Uterus (tissue), 4 donors: ENCODE data around the gene PTPRG. TPM values are rescaled to one million over a fixed set of nuclear protein-coding genes. Genes with fewer than 3 reads are reported as not detected.
"Not testable (repeated sequence)": the region's sequence is repeated elsewhere in the genome, so short reads cannot be mapped to it uniquely, and the experiment has no call there.

ENCODE experiments used
- DNase-seq, 2 donors: peaks; one replicate each; pipeline ENCODE4 v3.0.0-alpha.2; 2019 to 2020
- H3K27ac ChIP-seq, 2 donors: fragments of 200-600 bp; sonication (generic); 1 replicate in 1 of 2; 2 replicates in 1 of 2; pipeline ENCODE4 v1.5.1; 2016 to 2018
- H3K27me3 ChIP-seq, 2 donors: fragments of 200-600 bp; sonication (generic); one replicate each; pipeline ENCODE4 v1.5.1; 2018 to 2019; ENCODE audit warnings: control low read depth in 1 of 2
- H3K36me3 ChIP-seq, 2 donors: fragments of 200-600 bp; sonication (generic); one replicate each; pipeline ENCODE4 v1.5.1; 2019; ENCODE audit warnings: control low read depth in 1 of 2
- H3K4me1 ChIP-seq, 2 donors: fragments of 200-600 bp; sonication (generic); one replicate each; pipeline ENCODE4 v1.5.1; 2018 to 2019; ENCODE audit warnings: control low read depth in 1 of 2
- H3K4me3 ChIP-seq, 2 donors: fragments of 200-600 bp; sonication (generic); 1 replicate in 1 of 2; 2 replicates in 1 of 2; pipeline ENCODE4 v1.5.1; 2018 to 2019; ENCODE audit warnings: mild to moderate bottlenecking in 1 of 2
- H3K9me3 ChIP-seq, 2 donors: fragments of 200-600 bp; sonication (generic); one replicate each; pipeline ENCODE4 v1.5.1; 2019; ENCODE audit warnings: control low read depth in 1 of 2
- POLR2A ChIP-seq, 2 donors: fragments of 450-650 bp; IDR thresholded peaks; one replicate each; pipeline ENCODE4 v1.6.1; 2016; ENCODE audit warnings: antibody characterized with exemption in 2 of 2, mild to moderate bottlenecking in 1 of 2, moderate library complexity in 1 of 2
- intact Hi-C: fragments of 100-400 bp; cut with DNase I; formaldehyde crosslinking; loops from one replicate; pipeline ENCODE4 v1.15.1; 2023; ENCODE audit warnings: low total_unique reads
- total RNA-seq, 4 donors: library from RNA; depleted of rRNA in 3 of 4; stranded (reverse); fragments of >200 nt in 3 of 4; gene quantifications; one replicate each; pipeline versions ENCODE4 v1.1.0 to v1.2.4, GENCODE V29; 2014 to 2023
- TF ChIP-seq, protein P1 (sequence below), 4 experiments: fragments of 200-600 bp in 2 of 4; fragments of 450-650 bp in 2 of 4; sonication (generic) in 2 of 4; IDR thresholded peaks; one replicate each; pipeline ENCODE4 v1.5.1; 2016 to 2019; ENCODE audit warnings: antibody characterized with exemption in 4 of 4, mild to moderate bottlenecking in 2 of 4, moderate library complexity in 1 of 4
- donor health status: DM: yes; HTN: yes; CAD: no.

The PTPRG gene
- total RNA-seq, 4 donors from 2014 or later, result 43.5 to 136 (median 62.6) TPM

DNA sequence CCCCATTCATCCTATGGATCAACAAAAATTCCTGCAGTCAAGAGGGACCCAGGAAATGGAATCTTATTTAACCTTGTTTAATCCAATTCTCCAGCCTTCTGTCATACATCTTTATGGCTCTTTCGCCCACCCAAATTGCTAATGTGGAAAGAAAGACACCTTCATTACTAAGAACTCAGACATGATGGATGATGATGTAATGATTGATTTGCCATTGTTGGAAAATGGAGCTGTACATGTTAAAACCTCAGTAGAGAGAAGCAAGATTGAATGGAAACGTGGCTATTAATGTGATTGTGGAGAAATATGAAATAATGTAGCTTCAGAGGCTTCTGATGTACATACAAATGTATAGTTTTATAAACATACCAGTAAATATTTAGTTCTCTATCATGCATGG is 15.7 kb upstream of the PTPRG start:
- no peak overlapping the region for H3K4me3 ChIP-seq
- TF ChIP-seq, protein P1, sequence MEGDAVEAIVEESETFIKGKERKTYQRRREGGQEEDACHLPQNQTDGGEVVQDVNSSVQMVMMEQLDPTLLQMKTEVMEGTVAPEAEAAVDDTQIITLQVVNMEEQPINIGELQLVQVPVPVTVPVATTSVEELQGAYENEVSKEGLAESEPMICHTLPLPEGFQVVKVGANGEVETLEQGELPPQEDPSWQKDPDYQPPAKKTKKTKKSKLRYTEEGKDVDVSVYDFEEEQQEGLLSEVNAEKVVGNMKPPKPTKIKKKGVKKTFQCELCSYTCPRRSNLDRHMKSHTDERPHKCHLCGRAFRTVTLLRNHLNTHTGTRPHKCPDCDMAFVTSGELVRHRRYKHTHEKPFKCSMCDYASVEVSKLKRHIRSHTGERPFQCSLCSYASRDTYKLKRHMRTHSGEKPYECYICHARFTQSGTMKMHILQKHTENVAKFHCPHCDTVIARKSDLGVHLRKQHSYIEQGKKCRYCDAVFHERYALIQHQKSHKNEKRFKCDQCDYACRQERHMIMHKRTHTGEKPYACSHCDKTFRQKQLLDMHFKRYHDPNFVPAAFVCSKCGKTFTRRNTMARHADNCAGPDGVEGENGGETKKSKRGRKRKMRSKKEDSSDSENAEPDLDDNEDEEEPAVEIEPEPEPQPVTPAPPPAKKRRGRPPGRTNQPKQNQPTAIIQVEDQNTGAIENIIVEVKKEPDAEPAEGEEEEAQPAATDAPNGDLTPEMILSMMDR (IDR thresholded peaks at IDR 0.05), result no peak
- no peak for TF ChIP-seq POLR2A (IDR thresholded peaks at IDR 0.05)
- H3K27ac ChIP-seq, result no peak overlapping the region
- no peaks in the 10 kb centered on the region for H3K36me3 ChIP-seq
- no peak for DNase-seq
- no peaks in the 10 kb centered on the region for H3K4me1 ChIP-seq
- no peaks in the 10 kb centered on the region for H3K9me3 ChIP-seq
- no peaks in the 10 kb centered on the region for H3K27me3 ChIP-seq
- intact Hi-C loops, result no loop called here

DNA sequence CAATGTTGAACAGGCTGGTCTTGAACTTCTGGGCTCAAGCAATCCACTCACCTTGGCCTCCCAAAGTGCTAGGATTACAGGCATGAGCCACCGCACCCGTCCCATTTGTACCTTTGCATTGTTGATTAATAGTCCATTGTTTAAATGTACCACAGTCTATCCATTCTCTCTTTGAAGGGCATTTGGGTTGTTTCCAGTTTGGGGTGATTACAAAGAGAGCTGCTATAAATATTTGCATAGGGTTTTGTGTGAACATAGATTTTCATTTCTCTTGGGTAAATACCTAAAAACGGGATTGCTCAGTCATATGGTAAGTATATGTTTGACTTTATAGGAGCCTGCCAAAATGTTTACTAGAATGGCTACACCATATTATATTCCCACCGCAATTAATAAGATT is 13.7 kb upstream of the PTPRG start:
- intact Hi-C loops, result no loop called here
- Histone ChIP-seq H3K36me3 (no peaks in the 10 kb centered on the region), H3K4me3 (no peak overlapping the region), H3K4me1 (no peaks in the 10 kb centered on the region), H3K9me3 (no peaks in the 10 kb centered on the region), H3K27me3 (no peaks in the 10 kb centered on the region), H3K27ac (no peak overlapping the region)
- TF ChIP-seq, protein P1 (IDR thresholded peaks at IDR 0.05), result no peak
- TF ChIP-seq POLR2A (IDR thresholded peaks at IDR 0.05), result no peak
- DNase-seq, result no peak

DNA sequence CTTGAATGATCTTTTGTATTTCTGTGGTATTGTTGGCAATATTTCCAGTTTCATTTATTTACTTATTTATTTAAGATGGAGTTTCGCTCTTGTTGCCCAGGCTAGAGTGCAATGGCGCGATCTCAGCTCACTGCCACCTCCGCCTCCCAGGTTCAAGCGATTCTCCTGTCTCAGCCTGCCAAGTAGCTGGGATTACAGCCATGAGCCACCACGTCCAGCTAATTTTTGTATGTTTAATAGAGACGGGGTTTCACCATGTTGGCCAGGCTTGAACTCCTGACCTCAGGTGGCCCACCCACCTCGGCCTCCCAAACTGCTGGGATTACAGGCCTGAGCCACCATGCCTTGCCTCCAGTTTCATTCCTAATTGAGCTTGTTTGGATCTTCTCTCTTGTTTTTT is 8.7 kb upstream of the PTPRG start:
- H3K36me3 ChIP-seq, DNase-seq, H3K27me3 ChIP-seq, H3K4me3 ChIP-seq, H3K4me1 ChIP-seq, H3K27ac ChIP-seq, H3K9me3 ChIP-seq, intact Hi-C loops: not testable (repeated sequence)

DNA sequence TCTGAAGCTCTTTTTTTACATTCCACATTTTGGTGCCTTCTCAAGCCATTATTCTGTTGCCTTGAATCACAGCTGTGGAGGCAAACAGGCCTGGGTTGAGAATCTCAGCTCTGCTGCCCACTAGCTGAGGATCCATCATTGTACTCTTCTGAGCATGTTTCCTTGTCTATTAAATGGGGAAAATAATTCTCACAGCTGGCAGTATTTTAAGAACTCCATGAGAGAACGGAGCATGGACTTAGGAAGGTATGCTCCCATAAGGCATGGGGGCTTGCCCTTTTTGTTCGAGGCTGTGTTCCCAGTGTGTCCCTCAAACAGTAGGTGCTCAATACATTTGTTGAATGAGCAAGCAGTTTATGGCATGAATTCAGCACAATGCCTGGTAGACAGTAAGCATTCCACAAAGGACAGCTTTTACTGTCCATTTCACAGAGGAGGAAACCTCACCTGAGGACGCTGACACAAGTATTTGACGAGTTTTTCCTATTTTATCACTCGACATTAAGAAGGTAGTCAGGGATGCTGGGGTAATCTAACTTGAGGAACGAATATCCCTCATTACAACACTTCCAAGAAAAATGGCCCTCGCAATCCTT is 2.1 kb upstream of the PTPRG start:
- Histone ChIP-seq H3K36me3 (no peaks in the 10 kb centered on the region), H3K4me1 (no peaks in the 10 kb centered on the region), H3K27me3 (no peaks in the 10 kb centered on the region), H3K27ac (peak overlapping the region; percentile 95 to 98), H3K9me3 (peaks cover 0 to 4% of the 10 kb centered on the region in 2 donors), H3K4me3 (no peak overlapping the region)
- intact Hi-C loops, result no loop called here
- DNase-seq, result no peak
- TF ChIP-seq POLR2A (IDR thresholded peaks at IDR 0.05), result no peak
- TF ChIP-seq, protein P1 (IDR thresholded peaks at IDR 0.05), result peak in 1 of 4 experiments; percentile 9

DNA sequence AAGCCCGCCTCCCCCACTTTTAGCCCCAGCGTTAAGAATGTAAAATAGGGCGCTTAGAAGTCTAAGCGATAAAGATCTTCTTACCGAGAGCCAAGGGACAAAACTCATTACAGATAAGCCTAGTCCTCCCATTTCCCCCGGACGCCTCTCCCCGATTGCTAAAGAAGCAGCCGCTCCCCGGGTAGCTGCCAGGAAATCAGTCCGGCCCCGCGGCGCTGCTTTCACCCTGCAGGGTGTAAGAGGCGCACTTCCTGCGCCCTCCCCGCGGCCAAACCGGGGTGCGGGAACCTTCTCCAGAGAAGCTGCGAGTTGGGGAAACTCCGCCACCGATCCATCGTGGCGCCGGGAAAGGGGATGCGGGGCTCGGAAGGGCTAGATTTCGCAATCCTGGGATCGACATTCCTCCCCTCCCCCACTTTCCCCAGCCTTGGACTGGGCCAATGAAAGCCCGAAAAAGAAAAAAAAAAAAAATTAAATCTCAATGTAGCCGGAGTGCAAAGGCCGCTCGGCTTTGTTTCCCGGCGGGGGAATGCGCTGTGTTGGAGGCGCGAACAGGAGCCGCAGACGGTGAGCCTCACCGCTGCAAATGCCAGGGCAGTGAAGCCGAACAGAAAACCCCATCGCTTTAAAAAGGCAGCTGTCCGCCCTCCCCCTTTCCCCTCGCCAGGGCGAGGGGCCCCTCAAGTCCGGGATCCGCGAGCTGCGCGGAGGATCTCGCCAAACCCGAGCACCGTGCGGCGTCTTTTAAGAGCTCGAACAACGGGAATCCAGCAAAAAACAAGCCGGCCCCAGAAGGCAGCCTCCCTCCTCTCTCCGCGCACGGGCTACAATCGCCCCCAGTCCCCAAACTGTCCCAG is 626 bp upstream of the PTPRG start:
- Histone ChIP-seq H3K4me3 (peak overlapping the region; percentile 77 to 86), H3K27ac (peak overlapping the region; percentile 95 to 98), H3K36me3 (no peaks in the 10 kb centered on the region), H3K9me3 (peaks cover 0 to 4% of the 10 kb centered on the region in 2 donors), H3K27me3 (no peaks in the 10 kb centered on the region), H3K4me1 (no peaks in the 10 kb centered on the region)
- TF ChIP-seq, protein P1 (IDR thresholded peaks at IDR 0.05), result peak in 2 of 4 experiments; percentile 2 to 39
- TF ChIP-seq POLR2A (IDR thresholded peaks at IDR 0.05), result no peak
- intact Hi-C loops, result loop anchor here (5.0 kb wide), 1 partner anchor 627 kb away; no protein-coding TSS in a partner anchor
- peak; percentile 84 to 87 for DNase-seq
